H1 (cell line): ENCODE data around the gene CDX4. TPM values are rescaled to one million over a fixed set of nuclear protein-coding genes. Genes with fewer than 3 reads are reported as not detected.

ENCODE experiments used
- CTCF ChIA-PET: fragments of 300-600 bp; sonication (Branson Sonifier 250); formaldehyde crosslinking; loops from one replicate; lab custom pipeline; 2021; ENCODE audit not compliant: partially characterized antibody; lab: Charles Lee
- POLR2A ChIA-PET: fragments of 300-600 bp; sonication (Branson Sonifier 250); formaldehyde crosslinking; loops from one replicate; lab custom pipeline; 2021; ENCODE audit warnings: inconsistent platforms; ENCODE audit not compliant: partially characterized antibody; lab: Charles Lee
- DNase-seq, 2 experiments: peaks; one replicate each; pipeline versions ENCODE4 v3.0.0 to v3.0.0-alpha.2; 2010 to 2022; ENCODE audit warnings: low spot score in 2 of 2, low read depth in 1 of 2, mixed read lengths in 1 of 2
- FAIRE-seq: peaks from 2 replicates; lab custom pipeline; 2011; peaks lifted over from hg19 to GRCh38; lab: Jason Lieb, UNC
- H2AFZ ChIP-seq: 2 replicates; pipeline ENCODE4 v1.8.1; 2012; ENCODE audit warnings: low read length, inconsistent platforms
- H2AK5ac ChIP-seq: 2 replicates; pipeline ENCODE4 v1.6.1; 2013; ENCODE audit warnings: low read depth, low read length
- H2BK120ac ChIP-seq: replicated peaks from 2 replicates; pipeline ENCODE3; 2013; ENCODE audit warnings: low read depth, low read length, inconsistent platforms
- H2BK12ac ChIP-seq: 2 replicates; pipeline ENCODE4 v1.6.1; 2013; ENCODE audit warnings: low read depth, low read length
- H2BK15ac ChIP-seq: 2 replicates; pipeline ENCODE4 v1.6.1; 2013; ENCODE audit warnings: low read length
- H2BK20ac ChIP-seq: 2 replicates; pipeline ENCODE4 v1.6.1; 2013; ENCODE audit warnings: low read length
- H2BK5ac ChIP-seq: 2 replicates; pipeline ENCODE4 v1.6.1; 2013; ENCODE audit warnings: low read depth, low read length
- H3K14ac ChIP-seq: 2 replicates; pipeline ENCODE4 v1.6.1; 2013; ENCODE audit warnings: inconsistent platforms; ENCODE audit not compliant: insufficient read length
- H3K18ac ChIP-seq: 2 replicates; pipeline ENCODE4 v1.6.1; 2013; ENCODE audit warnings: low read length; ENCODE audit errors: extremely low read depth
- H3K23ac ChIP-seq: 2 replicates; pipeline ENCODE4 v1.6.1; 2013; ENCODE audit warnings: inconsistent platforms; ENCODE audit not compliant: insufficient read length
- H3K23me2 ChIP-seq: 2 replicates; pipeline ENCODE4 v1.6.1; 2013; ENCODE audit warnings: low read depth, low read length
- H3K27ac ChIP-seq: 2 replicates; pipeline ENCODE4 v1.6.1; 2011; ENCODE audit warnings: low read depth, low read length, inconsistent platforms
- H3K27me3 ChIP-seq, 4 experiments: replicated peaks in 1 of 4; 1 replicate in 1 of 4; 2 replicates in 3 of 4; pipeline versions ENCODE4 v1.6.1 to v1.8.1; 2011 to 2013; ENCODE audit warnings: low read length in 3 of 4, mild to moderate bottlenecking in 3 of 4, inconsistent platforms in 2 of 4, mixed read lengths in 2 of 4, moderate library complexity in 1 of 4; ENCODE audit not compliant: control insufficient read depth in 3 of 4, insufficient read depth in 3 of 4; ENCODE audit errors: extremely low read depth in 1 of 4
- H3K36me3 ChIP-seq, 4 experiments: 2 replicates each; pipeline versions ENCODE4 v1.6.1 to v1.8.1; 2011 to 2013; ENCODE audit warnings: mild to moderate bottlenecking in 4 of 4, low read length in 3 of 4, moderate library complexity in 2 of 4, control low read depth in 1 of 4, inconsistent platforms in 1 of 4; ENCODE audit not compliant: insufficient read depth in 4 of 4, control insufficient read depth in 2 of 4
- H3K4ac ChIP-seq: replicated peaks from 2 replicates; pipeline ENCODE3; 2013; ENCODE audit warnings: low read length, low read depth, mixed read lengths, inconsistent platforms; ENCODE audit not compliant: insufficient read length
- H3K4me1 ChIP-seq, 4 experiments: replicated peaks in 1 of 4; 1 replicate in 1 of 4; 2 replicates in 3 of 4; pipeline versions ENCODE4 v1.6.1 to v1.8.1; 2011 to 2013; ENCODE audit warnings: low read length in 3 of 4, inconsistent platforms in 2 of 4, mixed read lengths in 1 of 4; ENCODE audit not compliant: insufficient read depth in 4 of 4, control insufficient read depth in 3 of 4
- H3K4me2 ChIP-seq, 2 experiments: 2 replicates each; pipeline versions ENCODE4 v1.6.1 to v1.8.1; 2011 to 2013; ENCODE audit warnings: low read depth in 2 of 2, low read length in 2 of 2, control low read depth in 1 of 2, inconsistent platforms in 1 of 2, mild to moderate bottlenecking in 1 of 2; ENCODE audit not compliant: insufficient read depth in 1 of 2
- H3K4me3 ChIP-seq, 4 experiments: fragments of 200-600, 300-600 bp in 1 of 4; sonication (generic), shearing (Covaris generic), sonication (Bioruptor Twin) in 1 of 4; 2 replicates each; pipeline versions ENCODE4 v1.5.1 to v1.8.1; 2011 to 2016; ENCODE audit warnings: low read length in 4 of 4, low read depth in 3 of 4, control low read depth in 2 of 4, inconsistent platforms in 2 of 4, mild to moderate bottlenecking in 2 of 4, mixed read lengths in 1 of 4, moderate library complexity in 1 of 4; ENCODE audit not compliant: insufficient read depth in 2 of 4; ENCODE audit errors: extremely low read depth in 1 of 4
- H3K56ac ChIP-seq: replicated peaks from 2 replicates; pipeline ENCODE3; 2013; ENCODE audit warnings: low read depth, mild to moderate bottlenecking, mixed read lengths, low read length, inconsistent platforms; ENCODE audit not compliant: insufficient read length
- H3K79me1 ChIP-seq: 2 replicates; pipeline ENCODE4 v1.6.1; 2013; ENCODE audit warnings: low read depth, low read length, control low read depth
- H3K79me2 ChIP-seq, 2 experiments: 2 replicates each; pipeline versions ENCODE4 v1.6.1 to v1.8.1; 2012 to 2013; ENCODE audit warnings: low read length in 2 of 2, mild to moderate bottlenecking in 2 of 2, inconsistent platforms in 1 of 2; ENCODE audit not compliant: insufficient read depth in 2 of 2, control insufficient read depth in 1 of 2
- H3K9ac ChIP-seq, 4 experiments: replicated peaks in 1 of 4; 1 replicate in 1 of 4; 2 replicates in 3 of 4; pipeline versions ENCODE4 v1.6.1 to v1.8.1; 2011 to 2013; ENCODE audit warnings: low read depth in 3 of 4, low read length in 3 of 4, control low read depth in 2 of 4, mild to moderate bottlenecking in 2 of 4, moderate library complexity in 2 of 4, inconsistent platforms in 1 of 4; ENCODE audit errors: extremely low read depth in 1 of 4
- H3K9me3 ChIP-seq, 2 experiments: 2 replicates each; pipeline versions ENCODE4 v1.6.1 to v1.8.1; 2012 to 2013; ENCODE audit warnings: mild to moderate bottlenecking in 2 of 2, moderate library complexity in 2 of 2, control low read depth in 1 of 2, inconsistent platforms in 1 of 2, low read depth in 1 of 2, low read length in 1 of 2, mixed read lengths in 1 of 2; ENCODE audit not compliant: insufficient read depth in 2 of 2
- H4K20me1 ChIP-seq, 2 experiments: replicated peaks in 1 of 2; 2 replicates each; pipeline versions ENCODE3 to v1.8.1; 2011 to 2013; ENCODE audit warnings: inconsistent platforms in 2 of 2, low read length in 2 of 2, mild to moderate bottlenecking in 1 of 2; ENCODE audit not compliant: insufficient read depth in 2 of 2, control insufficient read depth in 1 of 2
- H4K5ac ChIP-seq: 2 replicates; pipeline ENCODE4 v1.6.1; 2013; ENCODE audit warnings: low read length, low read depth, mixed read lengths, inconsistent platforms; ENCODE audit not compliant: insufficient read length
- H4K8ac ChIP-seq: 2 replicates; pipeline ENCODE4 v1.8.0; 2013; ENCODE audit warnings: mild to moderate bottlenecking, moderate library complexity, low read length, inconsistent platforms; ENCODE audit not compliant: insufficient read depth; ENCODE audit errors: extremely low read depth
- H4K91ac ChIP-seq: replicated peaks from 2 replicates; pipeline ENCODE3; 2013; ENCODE audit warnings: low read length, mixed read lengths, inconsistent platforms; ENCODE audit not compliant: insufficient read length
- ATF2 ChIP-seq: IDR thresholded peaks from 2 replicates; pipeline ENCODE4 v1.6.1; 2012; ENCODE audit warnings: low read length, inconsistent platforms
- CBX8 ChIP-seq: fragments of 300-800, 300-1000 bp; sonication (generic); IDR thresholded peaks from 2 replicates; pipeline ENCODE4 v1.7.1; 2016; ENCODE audit warnings: low read depth, low read length, borderline replicate concordance
- CEBPB ChIP-seq: IDR thresholded peaks from 2 replicates; pipeline ENCODE4 v1.6.1; 2012; ENCODE audit warnings: low read depth, low read length
- JUND ChIP-seq: IDR thresholded peaks from 2 replicates; pipeline ENCODE4 v1.6.1; 2011; ENCODE audit warnings: mild to moderate bottlenecking, improper control_type of control experiment, low read length
- MAX ChIP-seq: IDR thresholded peaks from 2 replicates; pipeline ENCODE4 v1.6.1; 2012; ENCODE audit warnings: inconsistent platforms
- NANOG ChIP-seq: IDR thresholded peaks from 2 replicates; pipeline ENCODE4 v1.6.1; 2011; ENCODE audit warnings: low read length, low read depth, mild to moderate bottlenecking, inconsistent platforms; ENCODE audit not compliant: insufficient read depth, poor library complexity, severe bottlenecking
- PHF8 ChIP-seq: fragments of 200-600 bp; sonication (generic); conservative IDR thresholded peaks from 2 replicates; pipeline ENCODE4 v1.7.1; 2012; ENCODE audit warnings: low read depth, mild to moderate bottlenecking, inconsistent platforms, low read length, moderate library complexity
- SAP30 ChIP-seq: fragments of 300-600 bp; sonication (generic); IDR thresholded peaks from 2 replicates; pipeline ENCODE4 v1.7.1; 2012; ENCODE audit warnings: low read length, moderate library complexity, mild to moderate bottlenecking, inconsistent platforms; ENCODE audit not compliant: insufficient read depth, insufficient replicate concordance
- SIRT6 ChIP-seq: IDR thresholded peaks from one replicate; pipeline ENCODE4 v1.7.1; 2012; ENCODE audit warnings: low read length, inconsistent platforms
- SP2 ChIP-seq: IDR thresholded peaks from 2 replicates; pipeline ENCODE4 v1.6.1; 2012; ENCODE audit warnings: mild to moderate bottlenecking, low read length, inconsistent platforms
- SP4 ChIP-seq: IDR thresholded peaks from 2 replicates; pipeline ENCODE4 v1.6.1; 2012; ENCODE audit warnings: low read length, inconsistent platforms
- TCF12 ChIP-seq: IDR thresholded peaks from 2 replicates; pipeline ENCODE4 v1.6.1; 2011; ENCODE audit warnings: low read depth, mild to moderate bottlenecking, low read length
- ZNF274 ChIP-seq: IDR thresholded peaks from 2 replicates; pipeline ENCODE4 v1.7.0; 2012; ENCODE audit warnings: low read length, borderline replicate concordance; ENCODE audit errors: extremely low read depth
- polyA plus RNA-seq, 7 experiments: library from polyadenylated mRNA; depleted of rRNA in 3 of 7; stranded (reverse) in 5 of 7; unstranded in 2 of 7; fragments of >200 nt in 5 of 7; fragments of 200-250 nt in 2 of 7; gene quantifications; 1 replicate in 5 of 7; 2 replicates in 1 of 7; 4 replicates in 1 of 7; pipeline versions ENCODE4 v1.2.1 to v1.2.3, GENCODE V29; 2011 to 2013; ENCODE audit warnings: missing spikeins in 2 of 7, mixed read lengths in 2 of 7
- total RNA-seq: library from RNA; stranded (reverse); fragmentation: NEBNext Ultra II Directional; extraction: Animal tissue kit (Norgen Biotek cat#: 25700); gene quantifications from 2 replicates; pipeline ENCODE4 v1.2.1, GENCODE V29; 2021
- TF ChIP-seq, protein P1 (sequence below): IDR thresholded peaks from 2 replicates; pipeline ENCODE4 v1.6.1; 2012; ENCODE audit warnings: inconsistent platforms

The CDX4 gene
- total and polyA plus RNA-seq, 2 of the 8 experiments (the other 6 are each of a cell fraction or from before 2014, with no cell fraction given), result 2.3 to 2.6 TPM

DNA sequence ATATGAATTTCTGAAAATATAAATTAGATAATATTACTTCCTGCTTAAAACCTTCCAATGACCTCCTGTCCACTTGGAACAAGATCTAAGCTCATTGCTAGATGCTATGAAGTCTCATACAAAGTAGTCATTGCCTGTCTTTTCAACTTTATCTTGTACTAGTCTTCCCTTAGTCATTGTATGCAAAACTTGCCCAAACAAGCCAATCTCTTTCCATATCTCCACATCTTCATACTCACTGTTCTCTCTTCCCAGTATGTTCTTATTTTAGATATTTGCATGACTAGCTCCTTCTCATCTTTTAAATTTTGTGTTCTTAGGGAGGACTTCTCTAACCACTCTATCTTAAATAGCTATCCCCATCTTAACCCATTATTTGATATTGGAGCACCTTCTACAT lies 33.9 kb upstream of the CDX4 start:
- Histone ChIP-seq H3K18ac (no peak overlapping the region), H3K56ac (no peak overlapping the region), H2BK120ac (no peak overlapping the region), H4K20me1 (no peaks in the 10 kb centered on the region), H3K4me3 (no peak overlapping the region), H2BK12ac (no peak overlapping the region), H3K14ac (no peak overlapping the region), H3K27ac (no peak overlapping the region), H3K4me2 (no peak overlapping the region), H3K9ac (no peak overlapping the region), H3K27me3 (no peaks in the 10 kb centered on the region), H3K36me3 (no peaks in the 10 kb centered on the region), H4K8ac (no peak overlapping the region), H2BK20ac (no peak overlapping the region), H4K5ac (no peak overlapping the region), H4K91ac (no peak overlapping the region), H3K79me1 (no peaks in the 10 kb centered on the region), H3K23me2 (no peaks in the 10 kb centered on the region), H3K4ac (no peak overlapping the region), H3K4me1 (no peaks in the 10 kb centered on the region), H2BK15ac (no peak overlapping the region), H3K9me3 (peaks cover 3 to 8% of the 10 kb centered on the region in 2 experiments; a peak in 3 of 4 replicates), H3K79me2 (no peaks in the 10 kb centered on the region), H2AFZ (no peak overlapping the region), H2BK5ac (no peak overlapping the region), H2AK5ac (no peak overlapping the region), H3K23ac (no peak overlapping the region)
- no peak for FAIRE-seq
- POLR2A ChIA-PET, result no interaction called here
- CTCF ChIA-PET, result no interaction called here
- DNase-seq, result no peak
- TF ChIP-seq JUND, result no peak
- TF ChIP-seq CBX8, result no peak
- TF ChIP-seq PHF8, result no peak
- no peak for TF ChIP-seq NANOG
- no peak for TF ChIP-seq SIRT6
- TF ChIP-seq SP2, result no peak
- no peak for TF ChIP-seq ATF2
- TF ChIP-seq ZNF274, result no peak
- TF ChIP-seq MAX, result no peak
- no peak for TF ChIP-seq TCF12
- TF ChIP-seq SAP30, result no peak
- TF ChIP-seq CEBPB, result no peak
- no peak for TF ChIP-seq SP4
- TF ChIP-seq, protein P1, sequence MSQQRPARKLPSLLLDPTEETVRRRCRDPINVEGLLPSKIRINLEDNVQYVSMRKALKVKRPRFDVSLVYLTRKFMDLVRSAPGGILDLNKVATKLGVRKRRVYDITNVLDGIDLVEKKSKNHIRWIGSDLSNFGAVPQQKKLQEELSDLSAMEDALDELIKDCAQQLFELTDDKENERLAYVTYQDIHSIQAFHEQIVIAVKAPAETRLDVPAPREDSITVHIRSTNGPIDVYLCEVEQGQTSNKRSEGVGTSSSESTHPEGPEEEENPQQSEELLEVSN, result no peak
